ENCODE data around the gene PLXND1.
"Not testable (repeated sequence)": the region's sequence is repeated elsewhere in the genome, so short reads cannot be mapped to it uniquely, and the experiment has no call there.

The PLXND1 gene

DNA sequence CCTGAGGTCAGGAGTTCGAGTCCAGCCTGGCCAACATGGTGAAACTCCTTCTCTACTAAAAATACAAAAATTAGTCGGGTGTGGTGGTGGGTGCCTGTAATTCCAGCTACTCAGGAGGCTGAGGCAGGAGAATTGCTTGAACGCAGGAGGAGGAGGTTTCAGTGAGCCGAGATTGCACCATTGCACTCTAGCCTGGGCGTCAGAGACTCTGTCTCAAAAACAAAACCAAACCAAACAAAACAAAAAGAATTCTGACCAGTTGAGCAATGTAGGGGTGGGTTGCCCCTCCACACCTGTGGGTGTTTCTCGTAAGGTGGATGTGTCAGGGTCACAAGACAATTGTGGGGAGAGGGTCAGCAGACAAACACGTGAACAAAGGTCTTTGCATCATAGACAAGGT is 34.5 kb upstream of the PLXND1 start:
- H3K27ac ChIP-seq (ENCODE audit: low read length); H3K27me3 ChIP-seq (ENCODE audit: control insufficient read depth in 1 of 2, insufficient read depth in 2 of 2, low read length in 2 of 2): not testable (repeated sequence)

DNA sequence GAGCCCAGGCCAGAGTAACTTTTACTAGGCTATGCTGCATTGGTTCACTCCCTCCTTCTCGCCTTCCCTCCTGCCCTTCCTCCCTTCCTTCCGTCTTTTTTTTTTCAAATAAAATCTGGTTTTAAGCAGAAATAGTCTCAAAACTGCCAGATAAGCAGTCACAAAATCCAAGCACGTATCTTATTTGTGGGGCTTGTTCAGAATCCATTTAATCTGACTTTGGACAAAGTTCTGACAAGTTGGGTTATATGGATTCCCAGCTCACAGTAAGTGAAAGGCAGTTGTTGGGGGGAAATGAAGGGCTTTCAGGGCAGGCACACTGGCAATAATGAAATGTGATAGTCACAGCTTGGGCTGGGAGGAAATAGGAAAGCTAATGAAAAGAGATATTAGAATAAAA is 32.0 kb upstream of the PLXND1 start:
- H3K4me1 ChIP-seq (ENCODE audit: control insufficient read depth, insufficient read depth, low read length): no peaks in the 10 kb centered on the region
- H3K27ac ChIP-seq (ENCODE audit: low read length): no peak overlapping the region
- H3K9ac ChIP-seq (ENCODE audit: low read length in 2 of 2): no peak overlapping the region
- peaks cover 0 to 2% of the 10 kb centered on the region in 2 donors for H3K9me3 ChIP-seq (ENCODE audit: control insufficient read depth in 2 of 2, low read length in 2 of 2)
- no peaks in the 10 kb centered on the region for H3K36me3 ChIP-seq (ENCODE audit: control insufficient read depth in 2 of 2, insufficient read depth in 2 of 2, low read length in 2 of 2)
- no peaks in the 10 kb centered on the region for H3K27me3 ChIP-seq (ENCODE audit: control insufficient read depth in 1 of 2, insufficient read depth in 2 of 2, low read length in 2 of 2)
- H3K4me3 ChIP-seq (ENCODE audit: low read length in 2 of 2): no peak overlapping the region

More for the DNA sequence above, 34.5 kb upstream of the PLXND1 start:
- not testable (repeated sequence) for H3K9me3 ChIP-seq (ENCODE audit: control insufficient read depth in 2 of 2, low read length in 2 of 2); H3K4me1 ChIP-seq (ENCODE audit: control insufficient read depth, insufficient read depth, low read length); H3K36me3 ChIP-seq (ENCODE audit: control insufficient read depth in 2 of 2, insufficient read depth in 2 of 2, low read length in 2 of 2); H3K9ac ChIP-seq (ENCODE audit: low read length in 2 of 2); H3K4me3 ChIP-seq (ENCODE audit: low read length in 2 of 2)

DNA sequence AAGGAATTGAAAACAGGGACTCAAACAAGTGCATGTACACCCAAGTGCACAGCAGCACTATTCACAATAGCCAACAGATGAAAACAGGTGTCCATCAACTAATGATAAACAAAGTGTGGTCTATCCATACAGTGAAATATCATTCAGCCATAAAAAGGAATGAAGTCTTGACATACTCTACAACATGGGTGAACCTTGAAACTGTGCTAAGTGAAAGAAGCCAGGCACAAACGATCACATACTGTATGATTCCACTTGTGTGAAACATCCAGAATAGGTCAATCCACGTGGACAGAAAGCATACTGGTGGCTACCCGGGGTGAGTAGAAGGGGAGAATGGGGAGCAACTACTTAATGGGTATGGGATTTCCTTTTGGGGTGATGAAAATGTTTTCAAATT is 29.6 kb upstream of the PLXND1 start:
- Histone ChIP-seq H3K36me3 (ENCODE audit: control insufficient read depth in 2 of 2, insufficient read depth in 2 of 2, low read length in 2 of 2) (no peaks in the 10 kb centered on the region), H3K4me3 (ENCODE audit: low read length in 2 of 2) (no peak overlapping the region), H3K27me3 (ENCODE audit: control insufficient read depth in 1 of 2, insufficient read depth in 2 of 2, low read length in 2 of 2) (no peaks in the 10 kb centered on the region), H3K9ac (ENCODE audit: low read length in 2 of 2) (no peak overlapping the region), H3K9me3 (ENCODE audit: control insufficient read depth in 2 of 2, low read length in 2 of 2) (peaks cover 0 to 2% of the 10 kb centered on the region in 2 donors), H3K4me1 (ENCODE audit: control insufficient read depth, insufficient read depth, low read length) (no peaks in the 10 kb centered on the region), H3K27ac (ENCODE audit: low read length) (no peak overlapping the region)

DNA sequence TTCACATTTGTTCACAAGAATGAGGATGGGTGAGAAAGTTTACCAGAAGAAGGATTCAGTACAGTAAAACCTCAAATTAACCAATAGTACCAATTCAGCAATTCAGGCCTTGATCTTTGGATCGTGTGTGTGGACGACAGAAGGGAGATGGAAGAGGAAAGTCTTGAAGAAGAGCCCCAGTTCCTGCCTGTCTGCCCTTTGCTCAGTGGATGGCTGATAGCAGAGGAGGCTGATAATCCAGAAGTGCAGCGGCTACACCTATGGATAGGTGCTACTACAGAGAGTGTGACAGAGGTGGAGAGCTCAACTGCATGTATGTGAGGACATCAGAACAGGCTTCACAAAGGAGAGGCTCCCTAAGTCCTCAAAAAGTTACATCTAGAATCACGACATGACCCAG is 29.2 kb upstream of the PLXND1 start:
- peaks cover 0 to 2% of the 10 kb centered on the region in 2 donors for H3K9me3 ChIP-seq (ENCODE audit: control insufficient read depth in 2 of 2, low read length in 2 of 2)
- H3K27me3 ChIP-seq (ENCODE audit: control insufficient read depth in 1 of 2, insufficient read depth in 2 of 2, low read length in 2 of 2): no peaks in the 10 kb centered on the region
- H3K4me3 ChIP-seq (ENCODE audit: low read length in 2 of 2): no peak overlapping the region
- H3K36me3 ChIP-seq (ENCODE audit: control insufficient read depth in 2 of 2, insufficient read depth in 2 of 2, low read length in 2 of 2): no peaks in the 10 kb centered on the region
- H3K4me1 ChIP-seq (ENCODE audit: control insufficient read depth, insufficient read depth, low read length): no peaks in the 10 kb centered on the region
- no peak overlapping the region for H3K27ac ChIP-seq (ENCODE audit: low read length)
- H3K9ac ChIP-seq (ENCODE audit: low read length in 2 of 2): no peak overlapping the region

DNA sequence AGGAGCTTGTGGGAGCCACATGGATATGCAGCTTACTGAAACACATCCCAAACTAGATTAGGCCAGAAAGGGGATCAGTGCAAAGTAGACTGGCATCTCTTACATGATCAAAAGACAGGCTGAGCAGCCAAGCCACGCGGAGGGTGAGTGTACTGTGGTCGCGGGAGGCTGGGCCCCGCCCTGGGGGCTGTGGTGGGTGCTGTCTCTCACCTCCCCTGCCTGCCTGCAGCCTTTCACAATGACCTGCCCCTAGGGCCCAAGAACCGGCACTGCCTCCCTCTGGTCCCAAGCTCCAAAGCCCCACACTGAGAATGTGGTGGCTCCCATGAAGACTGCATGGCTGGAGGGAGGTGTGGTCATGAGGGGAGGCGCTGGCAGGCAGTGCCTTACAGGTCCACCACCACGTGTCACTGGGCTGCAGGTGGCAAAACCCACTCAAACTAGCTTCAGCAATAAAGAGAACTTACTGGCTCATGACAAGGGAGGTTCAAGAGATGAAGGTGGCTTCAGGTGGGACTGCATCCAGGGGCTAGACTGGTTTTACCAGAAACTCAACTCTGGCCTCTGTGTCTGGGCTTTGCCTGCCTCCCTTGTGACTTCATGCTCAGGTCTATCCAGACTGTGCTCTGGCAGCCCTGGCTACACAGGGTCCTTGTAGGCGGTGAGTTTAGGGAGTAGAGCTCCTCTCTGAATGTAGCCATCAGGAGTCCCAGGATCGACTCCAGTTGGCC is 27.4 kb upstream of the PLXND1 start:
- H3K4me3 ChIP-seq (ENCODE audit: low read length in 2 of 2): no peak overlapping the region
- no peaks in the 10 kb centered on the region for H3K27me3 ChIP-seq (ENCODE audit: control insufficient read depth in 1 of 2, insufficient read depth in 2 of 2, low read length in 2 of 2)
- H3K36me3 ChIP-seq (ENCODE audit: control insufficient read depth in 2 of 2, insufficient read depth in 2 of 2, low read length in 2 of 2): no peaks in the 10 kb centered on the region
- no peaks in the 10 kb centered on the region for H3K4me1 ChIP-seq (ENCODE audit: control insufficient read depth, insufficient read depth, low read length)
- no peak overlapping the region for H3K27ac ChIP-seq (ENCODE audit: low read length)
- H3K9ac ChIP-seq (ENCODE audit: low read length in 2 of 2): no peak overlapping the region
- H3K9me3 ChIP-seq (ENCODE audit: control insufficient read depth in 2 of 2, low read length in 2 of 2): peaks cover 0 to 2% of the 10 kb centered on the region in 2 donors

DNA sequence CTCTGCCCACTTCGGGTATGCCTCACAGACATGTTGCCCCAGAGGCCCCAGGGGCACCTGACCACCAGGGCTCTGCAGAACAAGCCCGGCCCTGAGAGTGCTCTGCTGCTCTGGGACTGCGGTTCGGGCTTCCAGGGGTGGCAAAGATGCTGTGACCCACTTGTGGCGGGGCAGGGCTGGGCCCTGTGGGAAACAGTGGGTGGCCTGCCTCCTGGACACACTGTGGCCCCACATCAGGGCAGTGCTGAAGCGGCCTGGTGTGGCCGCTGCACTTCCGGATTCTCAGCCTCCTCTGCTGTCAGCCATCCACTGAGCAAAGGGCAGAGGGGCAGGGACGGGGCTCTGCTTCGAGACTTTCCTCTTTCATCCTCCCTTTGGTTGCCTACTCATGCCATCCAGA is 26.5 kb upstream of the PLXND1 start:
- H3K4me3 ChIP-seq (ENCODE audit: low read length in 2 of 2): no peak overlapping the region
- no peaks in the 10 kb centered on the region for H3K36me3 ChIP-seq (ENCODE audit: control insufficient read depth in 2 of 2, insufficient read depth in 2 of 2, low read length in 2 of 2)
- H3K27me3 ChIP-seq (ENCODE audit: control insufficient read depth in 1 of 2, insufficient read depth in 2 of 2, low read length in 2 of 2): no peaks in the 10 kb centered on the region
- peaks cover 4% of the 10 kb centered on the region for H3K4me1 ChIP-seq (ENCODE audit: control insufficient read depth, insufficient read depth, low read length)
- H3K27ac ChIP-seq (ENCODE audit: low read length): no peak overlapping the region
- H3K9me3 ChIP-seq (ENCODE audit: control insufficient read depth in 2 of 2, low read length in 2 of 2): peaks cover 0 to 2% of the 10 kb centered on the region in 2 donors
- H3K9ac ChIP-seq (ENCODE audit: low read length in 2 of 2): no peak overlapping the region

DNA sequence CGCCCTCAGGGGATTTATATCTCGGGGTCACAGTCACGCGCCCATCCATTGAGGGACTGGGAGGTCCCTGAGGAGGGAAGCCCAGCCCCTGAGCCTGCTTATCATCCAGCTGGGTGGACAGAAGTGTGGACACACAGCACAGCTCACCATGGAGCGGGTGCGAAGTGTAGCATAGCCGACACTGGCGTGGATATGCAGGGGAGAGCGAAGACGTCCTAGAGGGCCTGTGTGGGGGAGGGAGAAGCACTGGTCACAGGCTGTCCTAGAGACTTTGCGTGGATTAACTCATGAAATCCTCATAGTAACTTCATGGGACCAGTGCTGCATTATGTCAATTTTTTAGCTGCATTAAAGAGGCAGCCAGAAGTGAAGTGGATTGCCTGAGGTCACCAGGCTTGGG is 26.1 kb upstream of the PLXND1 start:
- Histone ChIP-seq H3K9me3 (ENCODE audit: control insufficient read depth in 2 of 2, low read length in 2 of 2) (peaks cover 0 to 2% of the 10 kb centered on the region in 2 donors), H3K27ac (ENCODE audit: low read length) (no peak overlapping the region), H3K9ac (ENCODE audit: low read length in 2 of 2) (no peak overlapping the region), H3K4me1 (ENCODE audit: control insufficient read depth, insufficient read depth, low read length) (peaks cover 8% of the 10 kb centered on the region), H3K36me3 (ENCODE audit: control insufficient read depth in 2 of 2, insufficient read depth in 2 of 2, low read length in 2 of 2) (no peaks in the 10 kb centered on the region), H3K27me3 (ENCODE audit: control insufficient read depth in 1 of 2, insufficient read depth in 2 of 2, low read length in 2 of 2) (no peaks in the 10 kb centered on the region), H3K4me3 (ENCODE audit: low read length in 2 of 2) (no peak overlapping the region)

DNA sequence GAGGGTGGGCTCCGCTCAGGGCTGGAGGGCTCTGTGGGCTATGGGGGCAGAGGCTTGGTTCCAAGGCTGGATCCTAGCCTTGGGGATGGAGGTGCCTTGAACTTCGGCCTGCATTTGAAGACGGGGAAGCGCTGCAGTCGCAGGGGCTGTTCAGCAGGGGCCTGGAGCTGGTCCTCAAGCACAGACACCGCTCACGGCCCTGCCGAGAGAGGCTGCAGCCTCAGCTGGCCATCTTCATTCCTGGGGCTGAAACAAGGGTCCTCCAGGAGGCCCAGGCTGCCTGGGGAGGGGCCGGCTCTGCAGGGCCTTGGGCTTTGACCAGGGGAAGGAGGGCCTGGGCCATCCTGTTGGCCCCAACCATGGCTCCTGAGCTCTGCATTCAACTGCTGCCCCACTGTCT is 25.6 kb upstream of the PLXND1 start:
- H3K9ac ChIP-seq (ENCODE audit: low read length in 2 of 2): no peak overlapping the region
- no peaks in the 10 kb centered on the region for H3K36me3 ChIP-seq (ENCODE audit: control insufficient read depth in 2 of 2, insufficient read depth in 2 of 2, low read length in 2 of 2)
- peaks cover 0 to 2% of the 10 kb centered on the region in 2 donors for H3K9me3 ChIP-seq (ENCODE audit: control insufficient read depth in 2 of 2, low read length in 2 of 2)
- peaks cover 12% of the 10 kb centered on the region for H3K4me1 ChIP-seq (ENCODE audit: control insufficient read depth, insufficient read depth, low read length)
- H3K27ac ChIP-seq (ENCODE audit: low read length): no peak overlapping the region
- no peak overlapping the region for H3K4me3 ChIP-seq (ENCODE audit: low read length in 2 of 2)
- no peaks in the 10 kb centered on the region for H3K27me3 ChIP-seq (ENCODE audit: control insufficient read depth in 1 of 2, insufficient read depth in 2 of 2, low read length in 2 of 2)

DNA sequence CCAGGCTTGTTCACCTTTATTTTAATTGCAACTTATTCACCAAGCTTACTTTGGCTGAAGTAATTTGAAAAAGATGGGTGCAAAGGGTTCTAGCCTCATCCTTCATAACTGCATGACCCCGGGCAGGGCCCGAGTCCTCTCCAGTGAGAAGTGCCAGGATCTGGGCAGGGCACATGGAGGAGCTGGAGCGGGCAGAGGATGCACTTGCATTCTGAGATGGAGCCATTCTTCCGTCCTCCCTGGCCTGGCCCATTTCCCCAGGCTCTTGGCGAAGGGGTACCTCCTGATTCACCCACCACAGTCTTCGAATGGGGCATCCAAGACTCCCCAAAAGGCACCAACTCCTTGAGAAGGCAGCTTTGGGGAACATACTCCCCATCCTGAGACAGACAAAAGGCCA is 22.5 kb upstream of the PLXND1 start:
- no peak overlapping the region for H3K27ac ChIP-seq (ENCODE audit: low read length)
- H3K4me1 ChIP-seq (ENCODE audit: control insufficient read depth, insufficient read depth, low read length): peaks cover 33% of the 10 kb centered on the region
- H3K27me3 ChIP-seq (ENCODE audit: control insufficient read depth in 1 of 2, insufficient read depth in 2 of 2, low read length in 2 of 2): no peaks in the 10 kb centered on the region

DNA sequence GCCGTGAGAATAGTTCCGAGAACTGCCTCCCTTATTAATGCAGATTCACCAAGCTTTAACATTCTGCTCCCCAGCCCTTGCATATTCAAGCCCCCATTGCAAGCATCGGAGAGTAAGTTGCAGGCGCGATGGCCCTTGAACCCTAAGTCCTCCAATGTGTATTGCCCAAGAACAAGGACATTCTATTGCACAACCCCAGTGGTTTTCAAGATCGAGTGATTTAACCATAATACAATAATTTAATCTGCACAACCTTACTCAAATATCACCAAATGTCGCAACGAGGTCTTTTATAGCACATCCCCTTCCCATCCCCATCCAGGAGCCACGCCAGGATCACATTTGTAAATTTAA is 21.7 kb upstream of the PLXND1 start:
- H3K4me1 ChIP-seq (ENCODE audit: control insufficient read depth, insufficient read depth, low read length): peaks cover 36% of the 10 kb centered on the region
- no peaks in the 10 kb centered on the region for H3K9me3 ChIP-seq (ENCODE audit: control insufficient read depth in 2 of 2, low read length in 2 of 2)
- H3K27ac ChIP-seq (ENCODE audit: low read length): peak overlapping the region; percentile 88
- H3K9ac ChIP-seq (ENCODE audit: low read length in 2 of 2): peak overlapping the region; percentile 78 to 86
- H3K36me3 ChIP-seq (ENCODE audit: control insufficient read depth in 2 of 2, insufficient read depth in 2 of 2, low read length in 2 of 2): no peaks in the 10 kb centered on the region
- H3K27me3 ChIP-seq (ENCODE audit: control insufficient read depth in 1 of 2, insufficient read depth in 2 of 2, low read length in 2 of 2): no peaks in the 10 kb centered on the region
- peak overlapping the region; percentile 82 to 86 for H3K4me3 ChIP-seq (ENCODE audit: low read length in 2 of 2)

More for the DNA sequence above, 22.5 kb upstream of the PLXND1 start:
- no peaks in the 10 kb centered on the region for H3K36me3 ChIP-seq (ENCODE audit: control insufficient read depth in 2 of 2, insufficient read depth in 2 of 2, low read length in 2 of 2)
- H3K9ac ChIP-seq (ENCODE audit: low read length in 2 of 2): no peak overlapping the region
- H3K4me3 ChIP-seq (ENCODE audit: low read length in 2 of 2): no peak overlapping the region
- no peaks in the 10 kb centered on the region for H3K9me3 ChIP-seq (ENCODE audit: control insufficient read depth in 2 of 2, low read length in 2 of 2)

DNA sequence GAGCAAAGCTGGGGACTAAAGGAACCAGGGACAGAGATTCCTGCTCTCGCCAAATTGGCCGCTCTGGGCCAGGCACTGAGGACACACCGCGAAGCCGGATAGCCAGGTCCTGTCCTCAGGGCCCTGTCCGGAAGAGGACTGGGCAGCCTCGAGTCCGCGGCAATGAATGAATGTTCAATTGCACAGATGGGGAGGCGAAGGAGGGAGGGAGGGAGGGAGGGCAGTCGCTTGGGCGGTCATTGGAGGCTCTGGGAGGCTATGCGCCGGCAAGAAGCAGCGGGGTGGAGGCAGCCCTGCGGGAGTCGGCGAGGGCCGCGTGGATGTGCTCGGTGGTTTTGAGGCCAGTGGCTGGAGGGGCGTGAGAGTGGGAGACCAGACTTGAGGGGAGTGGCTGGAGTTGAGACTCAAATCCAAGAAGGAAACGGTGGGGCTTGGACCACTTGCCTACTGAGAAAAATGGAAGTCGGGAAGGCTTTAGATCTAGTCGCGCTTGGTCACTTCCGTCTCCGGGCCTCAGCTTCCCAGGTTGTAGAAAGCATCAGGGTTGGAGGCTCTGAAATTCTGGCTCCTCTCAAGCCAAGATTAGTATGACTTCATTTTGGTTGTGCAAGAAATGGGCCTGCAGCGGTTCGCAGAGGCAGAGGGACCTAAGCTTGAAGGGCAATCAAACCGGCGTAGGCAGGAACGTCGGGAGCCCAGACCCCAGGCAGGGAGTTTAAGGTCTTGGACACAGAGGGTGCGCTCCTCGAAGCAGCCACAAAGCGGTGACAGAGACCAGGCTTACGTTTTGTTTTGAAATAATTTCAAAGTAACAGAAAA is 21.1 kb upstream of the PLXND1 start:
- peaks cover 36% of the 10 kb centered on the region for H3K4me1 ChIP-seq (ENCODE audit: control insufficient read depth, insufficient read depth, low read length)
- peak overlapping the region; percentile 88 for H3K27ac ChIP-seq (ENCODE audit: low read length)
- no peaks in the 10 kb centered on the region for H3K36me3 ChIP-seq (ENCODE audit: control insufficient read depth in 2 of 2, insufficient read depth in 2 of 2, low read length in 2 of 2)
- H3K27me3 ChIP-seq (ENCODE audit: control insufficient read depth in 1 of 2, insufficient read depth in 2 of 2, low read length in 2 of 2): no peaks in the 10 kb centered on the region
- H3K4me3 ChIP-seq (ENCODE audit: low read length in 2 of 2): peak overlapping the region; percentile 82 to 86
- no peaks in the 10 kb centered on the region for H3K9me3 ChIP-seq (ENCODE audit: control insufficient read depth in 2 of 2, low read length in 2 of 2)
- H3K9ac ChIP-seq (ENCODE audit: low read length in 2 of 2): peak overlapping the region; percentile 78 to 86

Measured in stomach smooth muscle (tissue), 2 donors.